ENCODE measurements around the gene GABRR3.

DNA sequence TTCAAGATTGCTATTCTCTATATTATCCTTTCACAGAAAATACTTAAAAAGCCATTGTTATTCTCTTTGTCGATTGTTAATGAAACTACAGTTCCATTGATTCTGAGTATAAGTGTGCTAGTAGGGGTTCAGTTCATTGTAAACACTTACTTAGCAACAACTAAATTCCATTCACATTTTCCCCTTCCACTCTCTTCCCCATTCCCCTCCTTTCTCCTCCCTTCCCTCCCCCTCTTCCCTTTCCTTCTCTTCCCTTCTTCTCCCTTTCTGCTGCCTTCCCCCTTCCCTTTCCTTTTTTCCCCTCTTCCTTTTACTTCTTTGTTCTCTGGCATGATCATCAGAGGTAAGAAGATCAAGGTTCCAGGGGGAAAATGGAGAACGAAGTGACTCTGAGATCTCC lies 41.6 kb downstream of the GABRR3 start:
- TF ChIP-seq, protein P1, sequence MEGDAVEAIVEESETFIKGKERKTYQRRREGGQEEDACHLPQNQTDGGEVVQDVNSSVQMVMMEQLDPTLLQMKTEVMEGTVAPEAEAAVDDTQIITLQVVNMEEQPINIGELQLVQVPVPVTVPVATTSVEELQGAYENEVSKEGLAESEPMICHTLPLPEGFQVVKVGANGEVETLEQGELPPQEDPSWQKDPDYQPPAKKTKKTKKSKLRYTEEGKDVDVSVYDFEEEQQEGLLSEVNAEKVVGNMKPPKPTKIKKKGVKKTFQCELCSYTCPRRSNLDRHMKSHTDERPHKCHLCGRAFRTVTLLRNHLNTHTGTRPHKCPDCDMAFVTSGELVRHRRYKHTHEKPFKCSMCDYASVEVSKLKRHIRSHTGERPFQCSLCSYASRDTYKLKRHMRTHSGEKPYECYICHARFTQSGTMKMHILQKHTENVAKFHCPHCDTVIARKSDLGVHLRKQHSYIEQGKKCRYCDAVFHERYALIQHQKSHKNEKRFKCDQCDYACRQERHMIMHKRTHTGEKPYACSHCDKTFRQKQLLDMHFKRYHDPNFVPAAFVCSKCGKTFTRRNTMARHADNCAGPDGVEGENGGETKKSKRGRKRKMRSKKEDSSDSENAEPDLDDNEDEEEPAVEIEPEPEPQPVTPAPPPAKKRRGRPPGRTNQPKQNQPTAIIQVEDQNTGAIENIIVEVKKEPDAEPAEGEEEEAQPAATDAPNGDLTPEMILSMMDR (IDR thresholded peaks at IDR 0.05), result no peak
- TF ChIP-seq POLR2A (IDR thresholded peaks at IDR 0.05) (no peak), POLR2AphosphoS5 (IDR thresholded peaks at IDR 0.05; ENCODE audit: insufficient read depth in 1 of 2, low read depth in 1 of 2) (no peak)
